ENCODE measurements around the gene YBEY. TPM values are rescaled to one million over a fixed set of nuclear protein-coding genes. Genes with fewer than 3 reads are reported as not detected.

YBEY gene
- total and polyA plus RNA-seq, 12 donors, result 11.9 to 25.7 (median 16.7) TPM

GRCh38 chr21:46301759-46302158 is 15.6 kb downstream of the YBEY start:
- DNase-seq (no peak), ATAC-seq (no peak)
- H3K27ac ChIP-seq, result no peak overlapping the region
- intact Hi-C loops (cut with DNase I), result no loop called here
- peaks cover 2 to 17% (median 13%) of the 10 kb centered on the region in 9 donors for H3K4me1 ChIP-seq
- TF ChIP-seq, protein P1, sequence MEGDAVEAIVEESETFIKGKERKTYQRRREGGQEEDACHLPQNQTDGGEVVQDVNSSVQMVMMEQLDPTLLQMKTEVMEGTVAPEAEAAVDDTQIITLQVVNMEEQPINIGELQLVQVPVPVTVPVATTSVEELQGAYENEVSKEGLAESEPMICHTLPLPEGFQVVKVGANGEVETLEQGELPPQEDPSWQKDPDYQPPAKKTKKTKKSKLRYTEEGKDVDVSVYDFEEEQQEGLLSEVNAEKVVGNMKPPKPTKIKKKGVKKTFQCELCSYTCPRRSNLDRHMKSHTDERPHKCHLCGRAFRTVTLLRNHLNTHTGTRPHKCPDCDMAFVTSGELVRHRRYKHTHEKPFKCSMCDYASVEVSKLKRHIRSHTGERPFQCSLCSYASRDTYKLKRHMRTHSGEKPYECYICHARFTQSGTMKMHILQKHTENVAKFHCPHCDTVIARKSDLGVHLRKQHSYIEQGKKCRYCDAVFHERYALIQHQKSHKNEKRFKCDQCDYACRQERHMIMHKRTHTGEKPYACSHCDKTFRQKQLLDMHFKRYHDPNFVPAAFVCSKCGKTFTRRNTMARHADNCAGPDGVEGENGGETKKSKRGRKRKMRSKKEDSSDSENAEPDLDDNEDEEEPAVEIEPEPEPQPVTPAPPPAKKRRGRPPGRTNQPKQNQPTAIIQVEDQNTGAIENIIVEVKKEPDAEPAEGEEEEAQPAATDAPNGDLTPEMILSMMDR (IDR thresholded peaks at IDR 0.05), result no peak
- no peaks in the 10 kb centered on the region for H3K9me3 ChIP-seq
- H3K4me3 ChIP-seq, result no peak overlapping the region
- H3K27me3 ChIP-seq, result peaks cover 0 to 13% (median 0%) of the 10 kb centered on the region in 7 donors
- 95 to 96% methylated on average over 14 of the region's 14 CpGs for WGBS, 2 donors
- H3K36me3 ChIP-seq, result peaks cover 0 to 40% (median 0%) of the 10 kb centered on the region in 9 donors

DNA sequence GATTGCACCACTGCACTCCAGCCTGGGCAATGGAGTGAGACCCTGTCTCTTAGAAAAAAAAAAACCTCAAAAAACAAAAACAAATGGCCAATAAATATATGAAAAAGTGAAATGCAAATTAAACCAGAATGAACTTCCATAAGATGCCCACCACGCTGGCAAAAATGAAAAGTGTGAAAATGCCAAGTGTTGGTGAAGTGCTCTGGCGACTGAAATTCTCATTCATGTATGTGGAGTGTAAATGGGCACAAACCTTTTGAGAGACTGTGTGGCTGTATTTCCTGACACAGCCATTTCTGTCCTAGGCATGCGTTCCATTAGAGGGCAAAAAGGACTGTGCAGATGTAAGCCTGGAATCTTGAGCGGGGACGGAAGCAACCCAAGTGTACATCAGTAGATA is 18.3 kb downstream of the YBEY start:
- peaks cover 0 to 48% (median 0%) of the 10 kb centered on the region in 9 donors for H3K36me3 ChIP-seq
- no peak overlapping the region for H3K4me3 ChIP-seq
- 86% methylated on average over 5 of the region's 5 CpGs for WGBS, 2 donors
- DNase-seq (no peak), ATAC-seq (no peak)
- H3K4me1 ChIP-seq, result no peaks in the 10 kb centered on the region
- peaks cover 0 to 4% (median 0%) of the 10 kb centered on the region in 7 donors for H3K27me3 ChIP-seq
- intact Hi-C loops (cut with DNase I), result no loop called here
- no peak overlapping the region for H3K27ac ChIP-seq
- H3K9me3 ChIP-seq, result no peaks in the 10 kb centered on the region
- TF ChIP-seq, protein P1 (IDR thresholded peaks at IDR 0.05), result no peak

- no peaks in the 10 kb centered on the region for H3K27me3 ChIP-seq
- no peak overlapping the region for H3K27ac ChIP-seq
- DNase-seq, result no peak
- WGBS, 2 donors, result 96% methylated on average over 11 of the region's 11 CpGs
- no peak overlapping the region for H3K4me3 ChIP-seq
- intact Hi-C loops (cut with DNase I), result no loop called here
- peaks cover 0 to 45% (median 0%) of the 10 kb centered on the region in 9 donors for H3K36me3 ChIP-seq
- TF ChIP-seq, protein P1 (IDR thresholded peaks at IDR 0.05), result no peak
- no peak for ATAC-seq
- no peaks in the 10 kb centered on the region for H3K9me3 ChIP-seq
- H3K4me1 ChIP-seq, result no peaks in the 10 kb centered on the region
Observed at GRCh38 chr21:46304955-46305354, 18.8 kb downstream of the YBEY start.

DNA sequence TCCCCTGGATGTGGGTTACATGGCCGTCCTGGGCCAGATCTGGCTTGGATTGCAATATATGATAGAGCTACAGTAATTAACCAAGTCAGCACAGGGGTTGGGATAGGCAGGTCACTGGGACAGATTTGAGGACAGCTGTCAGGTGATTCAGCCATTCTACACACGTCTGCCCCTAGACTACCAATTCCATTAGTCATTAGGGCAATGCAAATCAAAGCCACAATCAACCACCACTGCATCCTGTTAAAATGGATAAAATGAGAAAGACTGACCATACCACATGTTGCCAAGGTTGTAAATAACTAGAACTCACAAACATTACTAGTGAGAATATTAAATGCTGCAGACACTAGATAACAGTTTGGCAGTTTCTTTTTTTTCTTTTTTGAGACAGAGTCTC is 21.5 kb downstream of the YBEY start:
- TF ChIP-seq, protein P1 (IDR thresholded peaks at IDR 0.05), result no peak
- Histone ChIP-seq H3K27ac (no peak overlapping the region), H3K4me1 (no peaks in the 10 kb centered on the region), H3K36me3 (peaks cover 0 to 29% (median 0%) of the 10 kb centered on the region in 9 donors), H3K27me3 (no peaks in the 10 kb centered on the region), H3K4me3 (no peak overlapping the region), H3K9me3 (no peaks in the 10 kb centered on the region)
- no peak for ATAC-seq
- 84 to 91% methylated on average over 2 of the region's 2 CpGs for WGBS, 2 donors
- no peak for DNase-seq
- intact Hi-C loops (cut with DNase I), result no loop called here

Measured in heart right ventricle (tissue), 16 donors.